HUES6 (cell line): ENCODE measurements around the gene NPHP4.
"Not testable (repeated sequence)": the region's sequence is repeated elsewhere in the genome, so short reads cannot be mapped to it uniquely, and the experiment has no call there.

Experiments used
- H3K27ac ChIP-seq: 2 replicates; pipeline ENCODE4 v1.7.0; 2013; ENCODE audit warnings: low read depth, mild to moderate bottlenecking, low read length, inconsistent platforms
- H3K27me3 ChIP-seq: 2 replicates; pipeline ENCODE4 v1.6.1; 2013; ENCODE audit warnings: low read length; ENCODE audit not compliant: control insufficient read depth, insufficient read depth
- H3K36me3 ChIP-seq: 2 replicates; pipeline ENCODE4 v1.6.1; 2013; ENCODE audit warnings: low read length; ENCODE audit not compliant: control insufficient read depth, insufficient read depth
- H3K4me1 ChIP-seq: 2 replicates; pipeline ENCODE4 v1.6.1; 2013; ENCODE audit warnings: low read length; ENCODE audit not compliant: control insufficient read depth, insufficient read depth
- H3K4me3 ChIP-seq: 2 replicates; pipeline ENCODE4 v1.5.1; 2013; ENCODE audit warnings: low read depth, low read length
- H3K9ac ChIP-seq: one replicate; pipeline ENCODE4 v1.6.1; 2013; ENCODE audit warnings: mild to moderate bottlenecking, low read length
- H3K9me3 ChIP-seq: 2 replicates; pipeline ENCODE4 v1.6.1; 2013; ENCODE audit warnings: low read depth, low read length; ENCODE audit not compliant: control insufficient read depth, insufficient read depth

Gene NPHP4

GRCh38 chr1:5853858-5854257 lies 138.4 kb downstream of the NPHP4 start:
- not testable (repeated sequence) for H3K27me3 ChIP-seq, H3K36me3 ChIP-seq, H3K9me3 ChIP-seq, H3K4me1 ChIP-seq, H3K4me3 ChIP-seq, H3K27ac ChIP-seq, H3K9ac ChIP-seq

- peaks cover 5% of the 10 kb centered on the region for H3K9me3 ChIP-seq
- no peak overlapping the region for H3K4me3 ChIP-seq
- H3K9ac ChIP-seq: no peak overlapping the region
- H3K27me3 ChIP-seq: peaks cover 10% of the 10 kb centered on the region
- H3K27ac ChIP-seq: no peak overlapping the region
- no peaks in the 10 kb centered on the region; the same call in 1 of the 2 replicates for H3K4me1 ChIP-seq
- H3K36me3 ChIP-seq: no peaks in the 10 kb centered on the region
Observed at GRCh38 chr1:5850503-5850902, 141.7 kb downstream of the NPHP4 start.

GRCh38 chr1:5849550-5849949 lies 142.7 kb downstream of the NPHP4 start:
- Histone ChIP-seq H3K36me3 (no peaks in the 10 kb centered on the region), H3K4me3 (no peak overlapping the region), H3K27me3 (peaks cover 10% of the 10 kb centered on the region), H3K27ac (no peak overlapping the region), H3K9me3 (peaks cover 5% of the 10 kb centered on the region), H3K4me1 (no peaks in the 10 kb centered on the region; the same call in 1 of the 2 replicates), H3K9ac (no peak overlapping the region)

GRCh38 chr1:5847013-5847659 lies 145.1 kb downstream of the NPHP4 start:
- H3K9ac ChIP-seq: no peak overlapping the region
- no peak overlapping the region for H3K27ac ChIP-seq
- no peaks in the 10 kb centered on the region for H3K9me3 ChIP-seq
- peaks cover 3% of the 10 kb centered on the region; the same call in 1 of the 2 replicates for H3K4me1 ChIP-seq
- no peaks in the 10 kb centered on the region for H3K36me3 ChIP-seq
- no peak overlapping the region for H3K4me3 ChIP-seq
- H3K27me3 ChIP-seq: peaks cover 10% of the 10 kb centered on the region

GRCh38 chr1:5845376-5845775 lies 146.8 kb downstream of the NPHP4 start:
- Histone ChIP-seq H3K9me3 (no peaks in the 10 kb centered on the region), H3K4me1 (0 out of 2 replicates have a peak, but pooled peaks cover 3% of the 10 kb centered on the region), H3K27me3 (peaks cover 10% of the 10 kb centered on the region), H3K4me3 (no peak overlapping the region), H3K36me3 (no peaks in the 10 kb centered on the region), H3K9ac (no peak overlapping the region), H3K27ac (no peak overlapping the region)

- Histone ChIP-seq H3K36me3 (no peaks in the 10 kb centered on the region), H3K27me3 (peaks cover 10% of the 10 kb centered on the region), H3K4me3 (no peak overlapping the region), H3K27ac (no peak overlapping the region), H3K4me1 (0 out of 2 replicates have a peak, but pooled peaks cover 3% of the 10 kb centered on the region), H3K9ac (no peak overlapping the region), H3K9me3 (no peaks in the 10 kb centered on the region)
Observed at GRCh38 chr1:5844442-5844841, 147.8 kb downstream of the NPHP4 start.

- Histone ChIP-seq H3K27ac (no peak overlapping the region), H3K36me3 (no peaks in the 10 kb centered on the region), H3K4me1 (0 out of 2 replicates have a peak, but pooled peaks cover 3% of the 10 kb centered on the region), H3K4me3 (no peak overlapping the region), H3K9ac (no peak overlapping the region), H3K27me3 (peaks cover 10% of the 10 kb centered on the region), H3K9me3 (no peaks in the 10 kb centered on the region)
Observed at GRCh38 chr1:5843521-5844096, 148.6 kb downstream of the NPHP4 start.

- H3K27me3 ChIP-seq: peaks cover 10% of the 10 kb centered on the region
Observed at GRCh38 chr1:5842679-5843078, 149.5 kb downstream of the NPHP4 start.

GRCh38 chr1:5840551-5841001 lies 151.6 kb downstream of the NPHP4 start:
- Histone ChIP-seq H3K27ac (no peak overlapping the region), H3K4me1 (peaks cover 8% of the 10 kb centered on the region), H3K27me3 (no peaks in the 10 kb centered on the region; the same call in 1 of the 2 replicates), H3K36me3 (no peaks in the 10 kb centered on the region), H3K9me3 (no peaks in the 10 kb centered on the region), H3K4me3 (no peak overlapping the region), H3K9ac (no peak overlapping the region)

More at GRCh38 chr1:5842679-5843078, 149.5 kb downstream of the NPHP4 start:
- Histone ChIP-seq H3K36me3 (no peaks in the 10 kb centered on the region), H3K4me1 (0 out of 2 replicates have a peak, but pooled peaks cover 3% of the 10 kb centered on the region), H3K27ac (no peak overlapping the region), H3K4me3 (no peak overlapping the region), H3K9me3 (no peaks in the 10 kb centered on the region), H3K9ac (no peak overlapping the region)

- Histone ChIP-seq H3K27me3 (no peaks in the 10 kb centered on the region; the same call in 1 of the 2 replicates), H3K36me3 (no peaks in the 10 kb centered on the region), H3K9me3 (no peaks in the 10 kb centered on the region), H3K4me1 (peaks cover 8% of the 10 kb centered on the region), H3K9ac (no peak overlapping the region), H3K27ac (no peak overlapping the region), H3K4me3 (no peak overlapping the region)
Observed at GRCh38 chr1:5839881-5840550, 152.2 kb downstream of the NPHP4 start.
